K562 (cell line): ENCODE measurements around the gene FOXL2NB. TPM values are rescaled to one million over a fixed set of nuclear protein-coding genes. Genes with fewer than 3 reads are reported as not detected.
A peak's percentile ranks its signal among the peaks of the same experiment; 100 is the strongest.

ENCODE experiments used
- ATAC-seq: fragments of 200-7000 bp; cut with Tn5 transposase; 3 replicates; pipeline ENCODE4 v1.9.1; 2020; ENCODE audit warnings: moderate library complexity
- BruUV-seq: library from RNA; stranded (reverse); fragments of 400-500 nt; replicated peaks from 2 replicates; lab custom pipeline; 2021; lab: Mats Ljungman, UMichigan
- CTCF ChIA-PET: fragments of 300-600 bp; formaldehyde crosslinking; extraction: SDS; loops from one replicate; lab custom pipeline; 2021; ENCODE audit warnings: low intra/inter-chr PET ratio; lab: Yijun Ruan, JAX
- POLR2A ChIA-PET: fragments of 300-600, 350-650 bp; sonication (Branson Sonifier 250); formaldehyde crosslinking; extraction: SDS; loops from one replicate; lab custom pipeline; 2021; ENCODE audit warnings: antibody characterized with exemption, inconsistent platforms; lab: Yijun Ruan, JAX
- DNase-seq, 4 experiments: peaks; one replicate each; pipeline versions ENCODE4 v3.0.0 to v3.0.0-alpha.2; 2011 to 2018; ENCODE audit warnings: low spot score in 3 of 4, mixed read lengths in 3 of 4; ENCODE audit errors: extremely low read depth in 1 of 4
- FAIRE-seq: peaks from 2 replicates; lab custom pipeline; 2011; peaks lifted over from hg19 to GRCh38; lab: Jason Lieb, UNC
- H2AFZ ChIP-seq: 2 replicates; pipeline ENCODE4 v1.6.0; 2011; ENCODE audit warnings: low read depth, low read length, control low read depth, inconsistent platforms
- H3K27ac ChIP-seq: fragments of 200-600 bp; 3 replicates; pipeline ENCODE4 v1.8.0; 2011; ENCODE audit warnings: low read depth, mild to moderate bottlenecking, control low read depth, inconsistent platforms, low read length, moderate library complexity, mixed read lengths; ENCODE audit errors: extremely low read depth
- H3K27me3 ChIP-seq, 2 experiments: fragments of 300-600 bp in 1 of 2; 2 replicates in 1 of 2; 3 replicates in 1 of 2; pipeline versions ENCODE4 v1.6.0 to v1.8.0; 2011; ENCODE audit warnings: inconsistent platforms in 2 of 2, low read length in 2 of 2, mild to moderate bottlenecking in 1 of 2, mixed read lengths in 1 of 2, moderate library complexity in 1 of 2; ENCODE audit not compliant: control insufficient read depth in 2 of 2, insufficient read depth in 2 of 2
- H3K36me3 ChIP-seq: fragments of 300-600 bp; 3 replicates; pipeline ENCODE4 v1.8.0; 2011; ENCODE audit warnings: mild to moderate bottlenecking, low read length, inconsistent platforms; ENCODE audit not compliant: control insufficient read depth, insufficient read depth
- H3K4me1 ChIP-seq, 2 experiments: fragments of 200-600 bp in 1 of 2; replicated peaks in 1 of 2; 2 replicates in 1 of 2; 3 replicates in 1 of 2; pipeline versions ENCODE4 v1.5.1 to v1.8.0; 2011; ENCODE audit warnings: inconsistent platforms in 2 of 2, low read length in 2 of 2, mild to moderate bottlenecking in 1 of 2, mixed read lengths in 1 of 2, moderate library complexity in 1 of 2; ENCODE audit not compliant: control insufficient read depth in 2 of 2, insufficient read depth in 2 of 2
- H3K4me2 ChIP-seq: 2 replicates; pipeline ENCODE4 v1.6.1; 2011; ENCODE audit warnings: low read length, control low read depth, inconsistent platforms, mixed read lengths; ENCODE audit not compliant: insufficient read depth
- H3K4me3 ChIP-seq: fragments of 200-600 bp; sonication (generic), shearing (Covaris generic); 2 replicates; pipeline ENCODE4 v1.5.1; 2016; ENCODE audit warnings: control low read depth, inconsistent platforms
- H3K79me2 ChIP-seq: fragments of 200-600 bp; 3 replicates; pipeline ENCODE4 v1.8.0; 2011; ENCODE audit warnings: low read length, inconsistent platforms; ENCODE audit not compliant: control insufficient read depth, insufficient read depth
- H3K9ac ChIP-seq, 2 experiments: 2 replicates each; pipeline versions ENCODE4 v1.6.0 to v1.6.1; 2011; ENCODE audit warnings: low read depth in 2 of 2, low read length in 2 of 2, control low read depth in 1 of 2, inconsistent platforms in 1 of 2, mild to moderate bottlenecking in 1 of 2, mixed read lengths in 1 of 2; ENCODE audit not compliant: insufficient read depth in 1 of 2
- H3K9me1 ChIP-seq: one replicate; pipeline ENCODE4 v1.6.0; 2011; ENCODE audit warnings: inconsistent platforms, mild to moderate bottlenecking, low read length, moderate library complexity; ENCODE audit not compliant: control insufficient read depth, insufficient read depth
- H3K9me3 ChIP-seq: replicated peaks from 2 replicates; pipeline ENCODE4 v1.5.1; 2011; ENCODE audit warnings: low read depth, low read length, inconsistent platforms; ENCODE audit not compliant: control insufficient read depth, insufficient read depth
- H4K20me1 ChIP-seq: replicated peaks from 2 replicates; pipeline ENCODE4 v1.6.1; 2011; ENCODE audit warnings: low read length, inconsistent platforms, mixed read lengths; ENCODE audit not compliant: control insufficient read depth, insufficient read depth
- CTBP1 ChIP-seq: fragments of 450-650 bp; IDR thresholded peaks from 2 replicates; pipeline ENCODE4 v1.6.1; 2016; ENCODE audit warnings: borderline replicate concordance
- DPF2 ChIP-seq: fragments of 450-650 bp; IDR thresholded peaks from 2 replicates; pipeline ENCODE4 v1.6.1; 2016
- ETV6 ChIP-seq, 3 experiments: fragments of 150-350 bp in 1 of 3; sonication (generic) in 1 of 3; formaldehyde crosslinking in 1 of 3; IDR thresholded peaks; 2 replicates each; pipeline versions ENCODE4 v1.6.1 to v1.8.0; 2014 to 2022; ENCODE audit warnings: borderline replicate concordance in 2 of 3, low read depth in 2 of 3, antibody characterized with exemption in 1 of 3, low read length in 1 of 3, mild to moderate bottlenecking in 1 of 3, missing genetic modification reagents in 1 of 3
- HDAC1 ChIP-seq, 2 experiments: fragments of 450-650 bp; IDR thresholded peaks; 2 replicates each; pipeline ENCODE4 v1.6.1; 2016 to 2017; ENCODE audit warnings: inconsistent platforms in 1 of 2, mild to moderate bottlenecking in 1 of 2, moderate library complexity in 1 of 2
- HINFP ChIP-seq: fragments of 450-650 bp; conservative IDR thresholded peaks from 2 replicates; pipeline ENCODE4 v1.6.1; 2016; ENCODE audit warnings: missing genetic modification characterization, low read depth, mild to moderate bottlenecking, control low read depth, missing compliant biosample characterization
- LARP7 ChIP-seq: fragments of 450-650 bp; IDR thresholded peaks from 2 replicates; pipeline ENCODE4 v1.6.1; 2016
- NCOR1 ChIP-seq: fragments of 450-650 bp; IDR thresholded peaks from 2 replicates; pipeline ENCODE4 v1.6.1; 2016; ENCODE audit warnings: mild to moderate bottlenecking, moderate library complexity
- NELFE ChIP-seq: IDR thresholded peaks from 2 replicates; pipeline ENCODE4 v1.6.1; 2011; ENCODE audit warnings: mild to moderate bottlenecking; ENCODE audit not compliant: insufficient read depth, insufficient read length
- NKRF ChIP-seq: fragments of 450-650 bp; IDR thresholded peaks from 2 replicates; pipeline ENCODE4 v1.6.1; 2016; ENCODE audit warnings: borderline replicate concordance
- POLR2B ChIP-seq: fragments of 450-650 bp; IDR thresholded peaks from 2 replicates; pipeline ENCODE4 v1.6.1; 2018; ENCODE audit warnings: low read depth; ENCODE audit not compliant: partially characterized antibody
- RAD51 ChIP-seq: fragments of 450-650 bp; IDR thresholded peaks from 2 replicates; pipeline ENCODE4 v1.7.1; 2016; ENCODE audit warnings: low read depth, mild to moderate bottlenecking, borderline replicate concordance
- RBM25 ChIP-seq: fragments of 200-400 bp; formaldehyde crosslinking; IDR thresholded peaks from 2 replicates; pipeline ENCODE4 v1.6.1; 2018; ENCODE audit warnings: low read length, low read depth, moderate library complexity; ENCODE audit not compliant: severe bottlenecking
- SIRT6 ChIP-seq: IDR thresholded peaks from one replicate; pipeline ENCODE4 v1.6.1; 2012; ENCODE audit warnings: low read depth, mild to moderate bottlenecking, control low read depth, inconsistent platforms, low read length, moderate library complexity
- SMAD1 ChIP-seq: fragments of 150-350 bp; IDR thresholded peaks from 2 replicates; pipeline ENCODE4 v1.6.1; 2014; ENCODE audit warnings: low read length, low read depth; ENCODE audit not compliant: partially characterized antibody
- SRF ChIP-seq, 2 experiments: fragments of 250-450, 450-650 bp in 1 of 2; sonication (Bioruptor Pico) in 1 of 2; sonication (generic) in 1 of 2; formaldehyde crosslinking; IDR thresholded peaks; 2 replicates each; pipeline versions ENCODE4 v1.5.0 to v1.5.1; 2020 to 2022; ENCODE audit warnings: mild to moderate bottlenecking in 1 of 2, missing genetic modification reagents in 1 of 2
- TAL1 ChIP-seq: fragments of 450-650 bp; IDR thresholded peaks from 2 replicates; pipeline ENCODE4 v1.6.1; 2016; ENCODE audit warnings: mild to moderate bottlenecking
- TOE1 ChIP-seq, 2 experiments: fragments of 450-650 bp in 1 of 2; sonication (generic) in 1 of 2; formaldehyde crosslinking in 1 of 2; IDR thresholded peaks; 2 replicates each; pipeline versions ENCODE4 v1.7.1 to v1.8.0; 2016 to 2022; ENCODE audit warnings: borderline replicate concordance in 2 of 2, mild to moderate bottlenecking in 2 of 2, antibody characterized with exemption in 1 of 2, inconsistent platforms in 1 of 2, low read depth in 1 of 2, missing genetic modification reagents in 1 of 2, moderate library complexity in 1 of 2
- TRIM24 ChIP-seq, 2 experiments: fragments of 450-650 bp; IDR thresholded peaks; 2 replicates each; pipeline ENCODE4 v1.6.1; 2016
- ZEB2 ChIP-seq: fragments of 450-650 bp; IDR thresholded peaks from 2 replicates; pipeline ENCODE4 v1.6.1; 2016
- ZNF140 ChIP-seq: fragments of 250-450 bp; sonication (Bioruptor Pico); IDR thresholded peaks from 2 replicates; pipeline ENCODE4 v1.8.0; 2021; ENCODE audit warnings: moderate library complexity, mild to moderate bottlenecking, inconsistent platforms
- in situ Hi-C: fragments of 300-500 bp; cut with MboI; formaldehyde crosslinking; loops from 4 replicates; pipeline ENCODE4 v1.15.0; 2018; ENCODE audit warnings: inconsistent platforms, mixed read lengths
- intact Hi-C: fragments of 100-400 bp; cut with micrococcal nuclease; formaldehyde crosslinking; loops from 2 replicates; pipeline ENCODE4 v1.14.2; 2022
- polyA plus RNA-seq, 8 experiments: library from polyadenylated mRNA; depleted of rRNA in 4 of 8; stranded (reverse) in 5 of 8; unstranded in 3 of 8; fragments of >200 nt; fragmentation: Nextera tagmentation in 2 of 8; fragmentation: Illumina TruSeq in 1 of 8; extraction: Ambion mirVana in 2 of 8; extraction: Trizol in 1 of 8; gene quantifications; 2 replicates each; pipeline versions ENCODE4 v1.2.1 to v1.2.3, GENCODE V29; 2011 to 2014; ENCODE audit warnings: inconsistent platforms in 1 of 8, missing spikeins in 1 of 8
- total RNA-seq, 7 experiments: library from RNA; depleted of rRNA in 6 of 7; stranded (reverse); fragments of >200 nt in 6 of 7; fragmentation: Illumina TruSeq in 2 of 7; extraction: Trizol in 2 of 7; gene quantifications; 2 replicates each; pipeline versions ENCODE4 v1.2.1 to v1.2.3, GENCODE V29; 2011 to 2021; ENCODE audit warnings: low replicate concordance in 1 of 7

Gene FOXL2NB
- total and polyA plus RNA-seq, 9 of the 15 experiments (the other 6 are each of a cell fraction or from before 2014, with no cell fraction given), result 0.71 to 17.4 (median 9.0) TPM

GRCh38 chr3:138898708-138899107, 48.3 kb upstream of the FOXL2NB start:
- peak; percentile 87 for FAIRE-seq
- ChIA-PET POLR2A (interaction anchor here (1.2 to 2.6 kb wide), 7 partner anchors 9 to 23 kb away, joined by 4 to 14 read pairs (median 5); no protein-coding TSS in a partner anchor), CTCF (no interaction called here)
- Histone ChIP-seq H3K9ac (peak overlapping the region in 1 of 2 experiments; percentile 19; a peak in 2 of 4 replicates), H3K36me3 (no peaks in the 10 kb centered on the region), H3K79me2 (no peaks in the 10 kb centered on the region), H3K4me3 (no peak overlapping the region), H3K9me3 (no peaks in the 10 kb centered on the region), H3K4me1 (peaks cover 10 to 16% of the 10 kb centered on the region in 2 experiments; a peak in 3 of 5 replicates), H4K20me1 (no peaks in the 10 kb centered on the region), H3K27ac (peak overlapping the region; percentile 37; the same call in 2 of the 3 replicates), H3K9me1 (no peaks in the 10 kb centered on the region), H3K27me3 (no peaks in the 10 kb centered on the region), H3K4me2 (peak overlapping the region; percentile 32; the same call in 1 of the 2 replicates), H2AFZ (peak overlapping the region; percentile 60)
- in situ Hi-C loops, result no loop called here
- no TSS peak for BruUV-seq
- peak in 2 of 4 experiments; percentile 36 to 40 for DNase-seq
- intact Hi-C loops, result no loop called here
- ATAC-seq, result peak; percentile 61
- TF ChIP-seq RAD51, result peak; percentile 3; the same call in 1 of the 2 replicates
- TF ChIP-seq POLR2B, result no peak
- peak; percentile 22; the same call in 1 of the 2 replicates for TF ChIP-seq CTBP1
- peak; percentile 65; the same call in 1 of the 2 replicates for TF ChIP-seq LARP7
- TF ChIP-seq RBM25, result no peak
- TF ChIP-seq SMAD1, result no peak
- TF ChIP-seq SRF (CRISPR knock-in tag; IDR thresholded peaks at IDR 0.05), result no peak
- no peak for TF ChIP-seq ZNF140 (CRISPR knock-in tag)
- 0 out of 2 replicates have a peak, but pooled peaks have one; percentile 10 for TF ChIP-seq TAL1
- peak; percentile 68 for TF ChIP-seq DPF2
- no peak for TF ChIP-seq SIRT6
- peak in 1 of 2 experiments; percentile 32; a peak in 1 of 4 replicates for TF ChIP-seq HDAC1 (IDR thresholded peaks at IDR 0.05)
- TF ChIP-seq NKRF, result peak; percentile 45; the same call in 1 of the 2 replicates
- no peak for TF ChIP-seq NCOR1
- 0 out of 2 replicates have a peak, but pooled peaks have one; percentile 53 for TF ChIP-seq HINFP
- 0 out of 2 replicates have a peak, but pooled peaks have one; percentile 41 for TF ChIP-seq TOE1 (IDR thresholded peaks at IDR 0.05; ENCODE audit: borderline replicate concordance)
- TF ChIP-seq TOE1 (CRISPR knock-in tag; IDR thresholded peaks at IDR 0.05; ENCODE audit: borderline replicate concordance, low read depth), result no peak
- 0 out of 4 replicates have a peak, but pooled peaks have one; percentile 14 to 39 for TF ChIP-seq TRIM24 (IDR thresholded peaks at IDR 0.05)
- TF ChIP-seq NELFE, result no peak
- no peak for TF ChIP-seq ETV6 (IDR thresholded peaks at IDR 0.05; ENCODE audit: borderline replicate concordance in 1 of 2, low read depth in 2 of 2, low read length in 1 of 2)
- TF ChIP-seq ETV6 (CRISPR knock-in tag; IDR thresholded peaks at IDR 0.05; ENCODE audit: borderline replicate concordance), result no peak
- 0 out of 2 replicates have a peak, but pooled peaks have one; percentile 24 for TF ChIP-seq ZEB2
